GM12801 (cell line): Measurements from ENCODE around the gene SIRT2.

Experiments
- CTCF ChIP-seq: IDR thresholded peaks from one replicate; pipeline ENCODE4 v1.5.1; 2011; ENCODE audit warnings: control low read depth; ENCODE audit not compliant: insufficient read length; ENCODE audit errors: extremely low read depth

The SIRT2 gene

GRCh38 chr19:38933544-38933943, 34.1 kb upstream of the SIRT2 start:
- no peak for TF ChIP-seq CTCF

GRCh38 chr19:38932425-38933179, 33.2 kb upstream of the SIRT2 start:
- TF ChIP-seq CTCF, result no peak

GRCh38 chr19:38931521-38931793, 32.0 kb upstream of the SIRT2 start:
- no peak for TF ChIP-seq CTCF

- no peak for TF ChIP-seq CTCF
Observed at GRCh38 chr19:38930776-38931520, 31.5 kb upstream of the SIRT2 start, which contains the start of gene MRPS12. TSS of gene MRPS12 (plus strand) at chr19:38930944. CDS start at chr19:38931295, 351 bp downstream.

- peak; percentile 93 for TF ChIP-seq CTCF
Observed at GRCh38 chr19:38929929-38930775, 30.7 kb upstream of the SIRT2 start, which contains the start of gene SARS2. TSS of gene SARS2 (minus strand) at chr19:38930763. CDS start at chr19:38930736, 27 bp downstream.

GRCh38 chr19:38928391-38929001, 29.1 kb upstream of the SIRT2 start:
- no peak for TF ChIP-seq CTCF

GRCh38 chr19:38924388-38924787, 25.0 kb upstream of the SIRT2 start:
- TF ChIP-seq CTCF, result no peak
